ENCODE measurements around the gene TRIM3. TPM values are rescaled to one million over a fixed set of nuclear protein-coding genes. Genes with fewer than 3 reads are reported as not detected.
A peak's percentile ranks its signal among the peaks of the same experiment; 100 is the strongest.

Gene TRIM3
- total and polyA plus RNA-seq, 2 experiments from 2014 or later, result 7.9 to 21.1 TPM

GRCh38 chr11:6474413-6474792, 662 bp upstream of the TRIM3 start (continued):
- TF ChIP-seq, protein P1, sequence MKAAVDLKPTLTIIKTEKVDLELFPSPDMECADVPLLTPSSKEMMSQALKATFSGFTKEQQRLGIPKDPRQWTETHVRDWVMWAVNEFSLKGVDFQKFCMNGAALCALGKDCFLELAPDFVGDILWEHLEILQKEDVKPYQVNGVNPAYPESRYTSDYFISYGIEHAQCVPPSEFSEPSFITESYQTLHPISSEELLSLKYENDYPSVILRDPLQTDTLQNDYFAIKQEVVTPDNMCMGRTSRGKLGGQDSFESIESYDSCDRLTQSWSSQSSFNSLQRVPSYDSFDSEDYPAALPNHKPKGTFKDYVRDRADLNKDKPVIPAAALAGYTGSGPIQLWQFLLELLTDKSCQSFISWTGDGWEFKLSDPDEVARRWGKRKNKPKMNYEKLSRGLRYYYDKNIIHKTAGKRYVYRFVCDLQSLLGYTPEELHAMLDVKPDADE (IDR thresholded peaks at IDR 0.05), result no peak
- TF ChIP-seq, protein P2, sequence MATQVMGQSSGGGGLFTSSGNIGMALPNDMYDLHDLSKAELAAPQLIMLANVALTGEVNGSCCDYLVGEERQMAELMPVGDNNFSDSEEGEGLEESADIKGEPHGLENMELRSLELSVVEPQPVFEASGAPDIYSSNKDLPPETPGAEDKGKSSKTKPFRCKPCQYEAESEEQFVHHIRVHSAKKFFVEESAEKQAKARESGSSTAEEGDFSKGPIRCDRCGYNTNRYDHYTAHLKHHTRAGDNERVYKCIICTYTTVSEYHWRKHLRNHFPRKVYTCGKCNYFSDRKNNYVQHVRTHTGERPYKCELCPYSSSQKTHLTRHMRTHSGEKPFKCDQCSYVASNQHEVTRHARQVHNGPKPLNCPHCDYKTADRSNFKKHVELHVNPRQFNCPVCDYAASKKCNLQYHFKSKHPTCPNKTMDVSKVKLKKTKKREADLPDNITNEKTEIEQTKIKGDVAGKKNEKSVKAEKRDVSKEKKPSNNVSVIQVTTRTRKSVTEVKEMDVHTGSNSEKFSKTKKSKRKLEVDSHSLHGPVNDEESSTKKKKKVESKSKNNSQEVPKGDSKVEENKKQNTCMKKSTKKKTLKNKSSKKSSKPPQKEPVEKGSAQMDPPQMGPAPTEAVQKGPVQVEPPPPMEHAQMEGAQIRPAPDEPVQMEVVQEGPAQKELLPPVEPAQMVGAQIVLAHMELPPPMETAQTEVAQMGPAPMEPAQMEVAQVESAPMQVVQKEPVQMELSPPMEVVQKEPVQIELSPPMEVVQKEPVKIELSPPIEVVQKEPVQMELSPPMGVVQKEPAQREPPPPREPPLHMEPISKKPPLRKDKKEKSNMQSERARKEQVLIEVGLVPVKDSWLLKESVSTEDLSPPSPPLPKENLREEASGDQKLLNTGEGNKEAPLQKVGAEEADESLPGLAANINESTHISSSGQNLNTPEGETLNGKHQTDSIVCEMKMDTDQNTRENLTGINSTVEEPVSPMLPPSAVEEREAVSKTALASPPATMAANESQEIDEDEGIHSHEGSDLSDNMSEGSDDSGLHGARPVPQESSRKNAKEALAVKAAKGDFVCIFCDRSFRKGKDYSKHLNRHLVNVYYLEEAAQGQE (IDR thresholded peaks at IDR 0.05; ENCODE audit: unreplicated experiment), result no peak
- no peak for TF ChIP-seq CREB1 (CRISPR knock-in tag; IDR thresholded peaks at IDR 0.05; ENCODE audit: low read depth)

- H3K27ac ChIP-seq (ENCODE audit: low read depth), result no peak overlapping the region
- ATAC-seq, result no peak
- peaks cover 27% of the 10 kb centered on the region for H3K4me1 ChIP-seq (ENCODE audit: insufficient read depth)
- peaks cover 4% of the 10 kb centered on the region; the same call in 1 of the 2 replicates for H3K36me3 ChIP-seq (ENCODE audit: insufficient read depth)
- DNase-seq (ENCODE audit: low spot score), result peak; percentile 8
- no peaks in the 10 kb centered on the region for H3K79me2 ChIP-seq (replicated peaks; ENCODE audit: insufficient read depth)
- no peak overlapping the region for H2AFZ ChIP-seq
- no peaks in the 10 kb centered on the region for H3K9me3 Mint-ChIP-seq
- no peaks in the 10 kb centered on the region for H3K27me3 ChIP-seq (ENCODE audit: insufficient read depth)
- H3K36me3 Mint-ChIP-seq (ENCODE audit: low read depth), result peaks cover 17% of the 10 kb centered on the region
- no peaks in the 10 kb centered on the region; the same call in none of the 2 replicates for H4K20me1 ChIP-seq (replicated peaks; ENCODE audit: insufficient read depth)
- 0 out of 2 replicates have a peak, but pooled peaks cover 13% of the 10 kb centered on the region for H3F3A ChIP-seq (replicated peaks; ENCODE audit: low read depth)
- H3K4me2 ChIP-seq, result peak overlapping the region; percentile 89
- peaks cover 13% of the 10 kb centered on the region for H3K27me3 Mint-ChIP-seq (ENCODE audit: insufficient read depth, low read depth, poor library complexity)
- H3K4me1 Mint-ChIP-seq, result peaks cover 31% of the 10 kb centered on the region
- peak overlapping the region; percentile 88 for H3K4me3 Mint-ChIP-seq
- peak overlapping the region; percentile 93 for H3K4me3 ChIP-seq
- no peak overlapping the region for H3K27ac Mint-ChIP-seq
- no peaks in the 10 kb centered on the region for H3K9me2 ChIP-seq (ENCODE audit: insufficient read depth)
- TF ChIP-seq, protein P3, sequence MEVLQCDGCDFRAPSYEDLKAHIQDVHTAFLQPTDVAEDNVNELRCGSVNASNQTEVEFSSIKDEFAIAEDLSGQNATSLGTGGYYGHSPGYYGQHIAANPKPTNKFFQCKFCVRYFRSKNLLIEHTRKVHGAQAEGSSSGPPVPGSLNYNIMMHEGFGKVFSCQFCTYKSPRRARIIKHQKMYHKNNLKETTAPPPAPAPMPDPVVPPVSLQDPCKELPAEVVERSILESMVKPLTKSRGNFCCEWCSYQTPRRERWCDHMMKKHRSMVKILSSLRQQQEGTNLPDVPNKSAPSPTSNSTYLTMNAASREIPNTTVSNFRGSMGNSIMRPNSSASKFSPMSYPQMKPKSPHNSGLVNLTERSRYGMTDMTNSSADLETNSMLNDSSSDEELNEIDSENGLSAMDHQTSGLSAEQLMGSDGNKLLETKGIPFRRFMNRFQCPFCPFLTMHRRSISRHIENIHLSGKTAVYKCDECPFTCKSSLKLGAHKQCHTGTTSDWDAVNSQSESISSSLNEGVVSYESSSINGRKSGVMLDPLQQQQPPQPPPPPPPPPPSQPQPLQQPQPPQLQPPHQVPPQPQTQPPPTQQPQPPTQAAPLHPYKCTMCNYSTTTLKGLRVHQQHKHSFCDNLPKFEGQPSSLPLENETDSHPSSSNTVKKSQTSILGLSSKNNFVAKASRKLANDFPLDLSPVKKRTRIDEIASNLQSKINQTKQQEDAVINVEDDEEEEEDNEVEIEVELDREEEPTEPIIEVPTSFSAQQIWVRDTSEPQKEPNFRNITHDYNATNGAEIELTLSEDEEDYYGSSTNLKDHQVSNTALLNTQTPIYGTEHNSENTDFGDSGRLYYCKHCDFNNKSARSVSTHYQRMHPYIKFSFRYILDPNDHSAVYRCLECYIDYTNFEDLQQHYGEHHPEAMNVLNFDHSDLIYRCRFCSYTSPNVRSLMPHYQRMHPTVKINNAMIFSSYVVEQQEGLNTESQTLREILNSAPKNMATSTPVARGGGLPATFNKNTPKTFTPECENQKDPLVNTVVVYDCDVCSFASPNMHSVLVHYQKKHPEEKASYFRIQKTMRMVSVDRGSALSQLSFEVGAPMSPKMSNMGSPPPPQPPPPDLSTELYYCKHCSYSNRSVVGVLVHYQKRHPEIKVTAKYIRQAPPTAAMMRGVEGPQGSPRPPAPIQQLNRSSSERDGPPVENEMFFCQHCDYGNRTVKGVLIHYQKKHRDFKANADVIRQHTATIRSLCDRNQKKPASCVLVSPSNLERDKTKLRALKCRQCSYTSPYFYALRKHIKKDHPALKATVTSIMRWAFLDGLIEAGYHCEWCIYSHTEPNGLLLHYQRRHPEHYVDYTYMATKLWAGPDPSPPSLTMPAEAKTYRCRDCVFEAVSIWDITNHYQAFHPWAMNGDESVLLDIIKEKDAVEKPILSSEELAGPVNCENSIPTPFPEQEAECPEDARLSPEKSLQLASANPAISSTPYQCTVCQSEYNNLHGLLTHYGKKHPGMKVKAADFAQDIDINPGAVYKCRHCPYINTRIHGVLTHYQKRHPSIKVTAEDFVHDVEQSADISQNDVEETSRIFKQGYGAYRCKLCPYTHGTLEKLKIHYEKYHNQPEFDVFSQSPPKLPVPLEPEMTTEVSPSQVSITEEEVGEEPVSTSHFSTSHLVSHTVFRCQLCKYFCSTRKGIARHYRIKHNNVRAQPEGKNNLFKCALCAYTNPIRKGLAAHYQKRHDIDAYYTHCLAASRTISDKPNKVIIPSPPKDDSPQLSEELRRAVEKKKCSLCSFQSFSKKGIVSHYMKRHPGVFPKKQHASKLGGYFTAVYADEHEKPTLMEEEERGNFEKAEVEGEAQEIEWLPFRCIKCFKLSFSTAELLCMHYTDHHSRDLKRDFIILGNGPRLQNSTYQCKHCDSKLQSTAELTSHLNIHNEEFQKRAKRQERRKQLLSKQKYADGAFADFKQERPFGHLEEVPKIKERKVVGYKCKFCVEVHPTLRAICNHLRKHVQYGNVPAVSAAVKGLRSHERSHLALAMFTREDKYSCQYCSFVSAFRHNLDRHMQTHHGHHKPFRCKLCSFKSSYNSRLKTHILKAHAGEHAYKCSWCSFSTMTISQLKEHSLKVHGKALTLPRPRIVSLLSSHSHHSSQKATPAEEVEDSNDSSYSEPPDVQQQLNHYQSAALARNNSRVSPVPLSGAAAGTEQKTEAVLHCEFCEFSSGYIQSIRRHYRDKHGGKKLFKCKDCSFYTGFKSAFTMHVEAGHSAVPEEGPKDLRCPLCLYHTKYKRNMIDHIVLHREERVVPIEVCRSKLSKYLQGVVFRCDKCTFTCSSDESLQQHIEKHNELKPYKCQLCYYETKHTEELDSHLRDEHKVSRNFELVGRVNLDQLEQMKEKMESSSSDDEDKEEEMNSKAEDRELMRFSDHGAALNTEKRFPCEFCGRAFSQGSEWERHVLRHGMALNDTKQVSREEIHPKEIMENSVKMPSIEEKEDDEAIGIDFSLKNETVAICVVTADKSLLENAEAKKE (CRISPR knock-in tag; IDR thresholded peaks at IDR 0.05), result no peak
- TF ChIP-seq ZNF331 (CRISPR knock-in tag; IDR thresholded peaks at IDR 0.05; ENCODE audit: low read depth) (no peak), ZNF114 (CRISPR knock-in tag; IDR thresholded peaks at IDR 0.05) (no peak), EZH2phosphoT487 (IDR thresholded peaks at IDR 0.05; ENCODE audit: unreplicated experiment) (no peak), STAT1 (IDR thresholded peaks at IDR 0.05; ENCODE audit: unreplicated experiment) (no peak)
- TF ChIP-seq, protein P1 (IDR thresholded peaks at IDR 0.05), result no peak
- TF ChIP-seq, protein P2 (IDR thresholded peaks at IDR 0.05; ENCODE audit: unreplicated experiment), result no peak
Measured at GRCh38 chr11:6472934-6473333, 807 bp downstream of the TRIM3 start.
